GF-D8 (cell line): ENCODE measurements around the gene ARHGAP24.
A peak's percentile ranks its signal among the peaks of the same experiment; 100 is the strongest.

Experiments
- DNase-seq: peaks from one replicate; lab custom pipeline; 2025; lab: John Stamatoyannopoulos, UW

Gene ARHGAP24

GRCh38 chr4:85740431-85740861 is 265.5 kb downstream of the ARHGAP24 start:
- no peak for DNase-seq

- DNase-seq = no peak
Observed at GRCh38 chr4:85741381-85741780, 266.4 kb downstream of the ARHGAP24 start.

GRCh38 chr4:85741921-85742591 is 267.1 kb downstream of the ARHGAP24 start:
- no peak for DNase-seq

GRCh38 chr4:85744950-85745349 is 270.0 kb downstream of the ARHGAP24 start:
- no peak for DNase-seq

GRCh38 chr4:85745939-85746338 is 271.0 kb downstream of the ARHGAP24 start:
- DNase-seq = no peak

- peak; percentile 25 for DNase-seq
Observed at GRCh38 chr4:85747882-85748491, 273.0 kb downstream of the ARHGAP24 start.

GRCh38 chr4:85748654-85749053 is 273.7 kb downstream of the ARHGAP24 start:
- DNase-seq = no peak

GRCh38 chr4:85751866-85752265 is 276.9 kb downstream of the ARHGAP24 start:
- DNase-seq = no peak

- no peak for DNase-seq
Observed at GRCh38 chr4:85755285-85755684, 280.3 kb downstream of the ARHGAP24 start.

GRCh38 chr4:85756938-85757337 is 282.0 kb downstream of the ARHGAP24 start:
- DNase-seq = no peak

- DNase-seq = no peak
Observed at GRCh38 chr4:85759388-85759787, 284.4 kb downstream of the ARHGAP24 start.

- no peak for DNase-seq
Observed at GRCh38 chr4:85760511-85760910, 285.6 kb downstream of the ARHGAP24 start.

- no peak for DNase-seq
Observed at GRCh38 chr4:85761803-85762528, 287.0 kb downstream of the ARHGAP24 start.

GRCh38 chr4:85762529-85762871 is 287.6 kb downstream of the ARHGAP24 start:
- DNase-seq = no peak

GRCh38 chr4:85763202-85763601 is 288.3 kb downstream of the ARHGAP24 start:
- DNase-seq = no peak

- no peak for DNase-seq
Observed at GRCh38 chr4:85767649-85768048, 292.7 kb downstream of the ARHGAP24 start.

GRCh38 chr4:85769009-85769408 is 294.1 kb downstream of the ARHGAP24 start:
- no peak for DNase-seq

- DNase-seq = no peak
Observed at GRCh38 chr4:85772470-85772869, 297.5 kb downstream of the ARHGAP24 start.

GRCh38 chr4:85773372-85773771 is 298.4 kb downstream of the ARHGAP24 start:
- no peak for DNase-seq

- DNase-seq = no peak
Observed at GRCh38 chr4:85774000-85774399, 299.1 kb downstream of the ARHGAP24 start.

GRCh38 chr4:85774489-85774888 is 299.5 kb downstream of the ARHGAP24 start:
- no peak for DNase-seq

GRCh38 chr4:85776096-85776495 is 301.1 kb downstream of the ARHGAP24 start:
- DNase-seq = no peak

- no peak for DNase-seq
Observed at GRCh38 chr4:85776579-85776978, 301.6 kb downstream of the ARHGAP24 start.
